Left cardiac atrium (tissue), 4 donors: ENCODE measurements around the gene ABCB4. TPM values are rescaled to one million over a fixed set of nuclear protein-coding genes. Genes with fewer than 3 reads are reported as not detected.

Experiments
- ATAC-seq, 2 donors: fragments of 200-7000 bp; cut with Tn5 transposase; one replicate each; pipeline ENCODE4 v1.9.1; 2020; ENCODE audit warnings: mild to moderate bottlenecking in 2 of 2, moderate library complexity in 2 of 2
- DNase-seq: peaks from one replicate; pipeline ENCODE4 v3.0.0-alpha.2; 2020
- intact Hi-C, 2 donors: fragments of 100-400 bp; cut with DNase I; formaldehyde crosslinking; loops; one replicate each; pipeline versions ENCODE4 v1.14.1 to v1.15.1; 2022 to 2023
- long read RNA-seq: library from polyadenylated mRNA; unstranded; transcript quantifications from one replicate; pipeline ENCODE4 v2.0.0, GENCODE V29; 2021
- total RNA-seq, 2 donors: library from RNA; stranded (reverse); fragmentation: NEBNext Ultra II Directional; extraction: Animal tissue kit (Norgen Biotek cat#: 25700); gene quantifications; one replicate each; pipeline ENCODE4 v1.2.1, GENCODE V29; 2021
- donor health status: DM: no; HTN: yes; CAD: no.
- donor health status: DM: no; HTN: yes; CAD: no; lungs with severe emphysema.
- donor health status: DM: yes; HTN: yes; CAD: no.
- donor health status: Dilated cardiomyopathy.

Gene ABCB4
- total RNA-seq: 1 to 10 TPM; 5.6 to 8.9 TPM
- long read RNA-seq, full-length matches to known transcripts: 3 of 15 reads
- long read RNA-seq, partial matches to known transcripts: 7 of 15 reads
- long read RNA-seq, other reads (novel, unspliced or antisense): 5 of 15 reads

- intact Hi-C loops: no loop called here
- ATAC-seq (peak; percentile 81 to 82), DNase-seq (peak; percentile 31)
Observed at GRCh38 chr7:87475359-87476178, at the start of gene ABCB4. Gene ABCB4, minus strand, starts transcription at chr7:87475680. Its CDS starts 215 bp downstream, at chr7:87475465.

GRCh38 chr7:87518735-87519134 lies 43.3 kb upstream of the ABCB4 start:
- intact Hi-C loops: no loop called here
- ATAC-seq (no peak), DNase-seq (no peak)

GRCh38 chr7:87517891-87518290 lies 42.4 kb upstream of the ABCB4 start:
- DNase-seq: no peak
- ATAC-seq: no peak
- intact Hi-C loops: no loop called here

- intact Hi-C loops: no loop called here
- ATAC-seq (peak in 1 of 2 donors; percentile 26), DNase-seq (no peak)
Observed at GRCh38 chr7:87517136-87517815, 41.8 kb upstream of the ABCB4 start.

- intact Hi-C loops: no loop called here
Observed at GRCh38 chr7:87513735-87514335, 38.4 kb upstream of the ABCB4 start.

GRCh38 chr7:87512906-87513305 lies 37.4 kb upstream of the ABCB4 start:
- intact Hi-C loops: no loop called here
- DNase-seq: no peak
- no peak for ATAC-seq

More at GRCh38 chr7:87513735-87514335, 38.4 kb upstream of the ABCB4 start:
- DNase-seq (no peak), ATAC-seq (no peak)

- no peak for DNase-seq
- intact Hi-C loops: no loop called here
- no peak for ATAC-seq
Observed at GRCh38 chr7:87511510-87511909, 36.0 kb upstream of the ABCB4 start.

- ATAC-seq (no peak), DNase-seq (no peak)
- intact Hi-C loops: no loop called here
Observed at GRCh38 chr7:87510411-87510875, 35.0 kb upstream of the ABCB4 start.

GRCh38 chr7:87507446-87507845 lies 32.0 kb upstream of the ABCB4 start:
- no peak for DNase-seq
- intact Hi-C loops: loop anchor here (5.0 to 10.0 kb wide), 2 partner anchors 377 to 380 kb away; no protein-coding TSS in a partner anchor
- no peak for ATAC-seq

GRCh38 chr7:87506246-87507180 lies 31.0 kb upstream of the ABCB4 start:
- intact Hi-C loops: loop anchor here (5.0 to 10.0 kb wide), 2 partner anchors 378 to 381 kb away; no protein-coding TSS in a partner anchor
- peak in 1 of 2 donors; percentile 38 for ATAC-seq
- DNase-seq: no peak

GRCh38 chr7:87505557-87506245 lies 30.2 kb upstream of the ABCB4 start:
- intact Hi-C loops: loop anchor here (5.0 to 10.0 kb wide), 2 partner anchors 379 to 382 kb away; no protein-coding TSS in a partner anchor
- ATAC-seq: no peak

GRCh38 chr7:87505122-87505521 lies 29.6 kb upstream of the ABCB4 start:
- DNase-seq: no peak
- intact Hi-C loops: loop anchor here (5.0 to 10.0 kb wide), 2 partner anchors 380 to 382 kb away; no protein-coding TSS in a partner anchor

More at GRCh38 chr7:87505557-87506245, 30.2 kb upstream of the ABCB4 start:
- DNase-seq: no peak

GRCh38 chr7:87499494-87499893 lies 24.0 kb upstream of the ABCB4 start:
- intact Hi-C loops: no loop called here
- no peak for ATAC-seq

More at GRCh38 chr7:87505122-87505521, 29.6 kb upstream of the ABCB4 start:
- ATAC-seq: no peak

GRCh38 chr7:87498893-87499292 lies 23.4 kb upstream of the ABCB4 start:
- DNase-seq (no peak), ATAC-seq (no peak)
- intact Hi-C loops: no loop called here

More at GRCh38 chr7:87499494-87499893, 24.0 kb upstream of the ABCB4 start:
- DNase-seq: no peak

GRCh38 chr7:87497482-87497881 lies 22.0 kb upstream of the ABCB4 start:
- DNase-seq (no peak), ATAC-seq (no peak)
- intact Hi-C loops: no loop called here

- DNase-seq (no peak), ATAC-seq (no peak)
- intact Hi-C loops: no loop called here
Observed at GRCh38 chr7:87495366-87495765, 19.9 kb upstream of the ABCB4 start.

- ATAC-seq: no peak
Observed at GRCh38 chr7:87494454-87494853, 19.0 kb upstream of the ABCB4 start.

GRCh38 chr7:87483131-87483530 lies 7.7 kb upstream of the ABCB4 start:
- DNase-seq (no peak), ATAC-seq (no peak)
- intact Hi-C loops: no loop called here

More at GRCh38 chr7:87494454-87494853, 19.0 kb upstream of the ABCB4 start:
- DNase-seq: no peak
- intact Hi-C loops: no loop called here
